HG02938 (cell line): ENCODE results near the gene NSD1.
"Not testable (repeated sequence)": the region's sequence is repeated elsewhere in the genome, so short reads cannot be mapped to it uniquely, and the experiment has no call there.

Experiments
- ATAC-seq: cut with Tn5 transposase; IDR thresholded peaks from one replicate; pipeline ENCODE4 v1.9.1; 2021; ENCODE audit warnings: mild to moderate bottlenecking, moderate library complexity; ENCODE audit not compliant: unreplicated experiment

Gene NSD1

DNA sequence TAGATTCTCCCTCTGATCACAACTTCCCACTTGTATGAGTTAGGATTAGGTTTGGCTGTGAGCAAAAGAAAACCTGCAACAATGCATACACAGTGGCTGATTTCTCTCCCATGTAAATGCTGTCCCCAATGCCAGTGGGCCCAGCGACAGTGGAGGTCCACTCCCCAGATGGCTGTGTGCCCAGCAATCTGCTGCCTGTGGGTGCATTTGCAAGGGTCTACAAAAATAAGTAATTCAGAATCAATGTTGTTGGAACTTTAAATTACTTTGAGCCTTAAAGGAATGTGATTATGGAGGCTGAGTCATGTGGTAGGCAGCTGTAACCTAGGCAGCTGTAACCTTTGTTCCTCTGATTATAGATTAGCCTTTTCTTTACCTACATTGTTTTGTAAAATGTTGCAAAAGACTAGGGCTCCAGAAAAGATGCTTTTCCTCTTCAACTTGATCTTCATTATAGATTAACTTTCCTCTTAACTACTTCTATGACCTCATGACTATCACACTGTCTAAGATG, 192.4 kb downstream of the NSD1 start:
- no peak for ATAC-seq

DNA sequence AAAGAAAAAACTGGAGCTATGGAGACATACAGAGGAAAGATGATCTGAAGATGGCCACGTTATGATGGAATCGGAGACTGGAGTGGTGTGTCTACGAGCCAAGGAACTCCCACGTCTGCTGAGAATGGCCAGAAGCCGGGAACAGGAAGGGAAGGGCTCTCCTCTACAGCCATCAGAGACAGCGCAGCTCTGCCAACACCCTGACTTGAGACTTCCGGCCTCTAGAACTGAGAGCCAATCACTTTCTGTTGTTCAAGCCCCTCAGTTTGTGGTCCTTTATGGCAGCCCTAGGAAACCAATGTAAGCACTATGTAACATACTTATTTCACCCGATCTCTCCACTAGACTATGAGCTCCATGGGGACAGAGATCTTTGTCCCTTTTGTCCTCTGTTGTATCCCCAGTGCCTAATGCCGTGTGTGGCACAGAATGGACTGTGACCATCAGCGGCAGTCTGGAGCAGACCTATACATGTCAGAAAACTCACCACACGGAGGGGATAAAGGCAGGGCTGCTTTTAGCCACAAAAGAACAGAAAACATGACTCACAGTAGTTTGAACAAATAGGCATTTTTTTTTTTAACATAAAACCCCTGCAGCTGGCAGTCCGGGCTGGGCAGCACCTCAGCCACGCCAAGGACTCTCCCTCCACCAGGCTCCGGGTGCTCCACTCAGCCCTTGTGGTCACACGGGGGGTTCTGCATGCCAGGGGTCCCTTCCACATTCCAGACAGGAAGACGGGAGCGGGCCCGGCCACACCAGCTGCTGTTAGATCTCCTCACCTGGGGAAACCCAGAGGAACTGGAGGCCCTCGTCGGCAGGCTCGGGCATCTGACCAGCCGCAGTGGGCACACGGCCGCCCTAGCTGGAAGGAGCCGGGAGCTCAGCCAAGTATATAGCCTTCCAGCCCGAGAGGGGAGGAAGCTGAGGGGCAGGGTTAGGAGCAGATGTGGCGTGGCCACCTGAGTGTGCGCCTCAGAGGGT, 194.3 kb downstream of the NSD1 start:
- no peak for ATAC-seq

DNA sequence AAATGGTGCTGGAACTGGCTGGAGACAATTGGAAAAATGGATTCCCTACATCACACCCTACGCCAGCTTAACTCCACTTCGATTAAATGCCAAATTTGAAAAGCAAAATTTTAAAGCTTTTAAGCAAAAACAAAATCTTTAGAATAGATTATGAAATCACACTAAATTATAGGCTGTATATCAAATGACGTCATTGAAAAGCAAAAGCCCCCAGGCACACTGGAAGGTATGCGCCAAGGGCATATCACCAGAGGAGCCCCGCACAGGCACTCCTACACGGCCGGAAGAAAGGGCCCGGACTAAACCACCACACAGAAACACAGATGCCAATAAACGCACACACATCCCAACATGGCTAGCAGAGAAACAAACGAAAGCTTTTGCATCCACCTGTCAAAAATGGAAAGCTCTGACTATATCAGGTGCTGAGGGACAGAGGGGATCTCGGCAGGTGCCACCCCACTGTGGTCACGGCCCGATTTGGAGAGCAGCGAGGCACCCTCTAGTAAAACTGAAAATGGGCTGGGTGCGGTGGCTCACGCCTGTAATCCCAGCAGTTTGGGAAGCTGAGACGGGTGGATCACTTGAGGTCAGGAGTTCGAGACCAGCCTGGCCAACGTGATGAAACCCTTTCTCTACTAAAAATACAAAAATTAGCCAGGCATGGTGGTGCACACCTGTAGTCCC, 195.1 kb downstream of the NSD1 start:
- no peak for ATAC-seq

DNA sequence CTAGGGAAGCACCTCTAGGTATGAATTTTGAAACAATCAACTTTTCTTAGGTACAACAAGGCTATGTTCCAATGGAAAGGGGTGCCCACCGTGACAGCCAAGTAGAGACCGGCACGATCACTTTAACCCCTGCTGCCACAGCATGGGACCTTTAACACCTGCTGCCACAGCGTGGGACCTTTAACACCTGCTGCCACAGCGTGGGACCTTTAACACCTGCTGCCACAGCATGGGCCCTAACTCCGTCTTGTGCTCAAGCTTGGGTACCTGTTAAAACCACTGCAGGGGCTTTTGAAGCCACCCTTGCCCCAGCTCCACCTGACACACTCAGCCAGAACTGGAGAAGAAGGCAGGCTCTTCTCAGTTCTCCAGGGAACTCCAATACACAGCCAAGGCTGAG, 196.3 kb downstream of the NSD1 start:
- ATAC-seq, result no peak

DNA sequence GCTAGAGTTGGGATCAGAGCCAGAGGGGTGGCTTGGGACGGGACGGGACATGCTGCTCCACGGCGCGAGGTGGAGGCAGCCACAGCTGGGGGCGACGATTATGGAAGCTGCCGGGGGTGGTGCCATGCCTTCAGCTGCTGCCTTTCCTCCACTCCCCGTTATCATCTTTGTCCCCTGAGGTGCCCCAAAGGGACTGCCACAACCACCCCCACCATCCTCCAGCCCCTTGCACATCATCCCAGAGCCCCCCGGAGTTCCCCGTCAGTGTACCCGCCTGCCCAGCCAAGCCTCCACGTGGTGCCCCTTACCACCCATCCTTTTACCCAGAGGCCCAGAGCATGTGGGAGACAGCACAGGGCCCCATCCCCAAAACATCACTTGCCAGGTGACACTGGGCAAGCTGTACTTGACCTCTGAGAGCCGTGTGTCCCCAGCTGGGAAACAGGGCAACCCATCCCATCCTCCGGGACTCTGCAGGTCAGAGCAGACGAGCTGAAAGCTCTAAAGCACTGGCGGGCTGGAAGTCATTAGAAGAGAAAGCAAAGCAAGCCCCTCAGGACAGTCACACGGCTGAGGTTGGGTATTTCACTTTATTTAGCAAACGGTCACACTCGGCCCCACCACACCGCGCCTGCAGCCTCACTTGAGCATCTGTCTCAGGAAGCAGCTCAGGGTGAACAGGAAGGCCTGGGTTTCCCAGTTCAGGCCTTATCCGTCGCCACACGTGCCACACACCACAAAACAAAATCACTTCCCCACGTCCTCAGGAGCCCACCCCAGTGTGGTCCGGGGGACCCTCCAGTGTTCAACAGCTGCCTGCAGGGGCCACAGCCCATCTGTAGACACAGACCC, 197.6 kb downstream of the NSD1 start:
- ATAC-seq, result no peak

DNA sequence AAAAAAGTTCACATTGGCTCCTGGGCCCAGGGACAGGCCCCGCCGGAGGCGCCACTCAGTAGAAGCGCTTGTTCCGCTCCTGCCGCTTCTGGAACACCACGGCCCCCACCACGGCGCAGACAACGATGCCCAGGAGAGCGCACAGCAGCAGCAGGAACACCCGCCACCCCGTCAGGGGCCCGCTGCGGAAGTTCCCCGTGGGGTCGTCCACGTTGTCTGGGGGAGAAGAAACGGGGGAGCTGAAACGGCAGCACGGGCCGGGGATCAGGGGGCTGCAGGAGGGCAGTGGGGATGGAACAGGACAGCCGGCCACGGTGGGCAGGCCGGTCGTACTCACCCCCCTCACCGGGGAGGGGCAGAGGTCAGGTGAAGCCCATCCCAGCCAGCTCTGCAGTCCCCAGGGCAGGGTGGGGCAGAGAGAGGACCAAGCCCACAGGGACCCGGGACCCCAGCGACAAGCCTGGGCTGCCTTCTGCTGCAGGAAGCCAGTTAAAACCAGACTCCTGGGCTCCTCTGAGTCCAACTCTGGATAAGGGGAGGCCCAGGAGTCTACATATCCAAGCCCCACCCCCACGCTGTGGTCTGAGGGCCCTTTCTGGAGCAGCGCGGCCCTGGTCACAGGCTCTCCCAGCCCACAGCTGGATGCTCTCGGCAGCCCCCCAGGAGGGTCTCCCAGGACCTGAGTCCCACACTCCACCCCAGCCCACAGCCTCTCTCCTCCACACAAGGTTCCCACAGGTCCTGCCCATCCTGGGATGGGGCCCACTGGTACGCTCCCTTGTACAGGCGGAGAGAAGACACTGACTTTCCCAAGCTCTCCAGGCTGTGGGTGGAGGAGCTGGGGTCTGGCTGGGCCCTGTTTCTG, 198.7 kb downstream of the NSD1 start:
- ATAC-seq, result no peak

DNA sequence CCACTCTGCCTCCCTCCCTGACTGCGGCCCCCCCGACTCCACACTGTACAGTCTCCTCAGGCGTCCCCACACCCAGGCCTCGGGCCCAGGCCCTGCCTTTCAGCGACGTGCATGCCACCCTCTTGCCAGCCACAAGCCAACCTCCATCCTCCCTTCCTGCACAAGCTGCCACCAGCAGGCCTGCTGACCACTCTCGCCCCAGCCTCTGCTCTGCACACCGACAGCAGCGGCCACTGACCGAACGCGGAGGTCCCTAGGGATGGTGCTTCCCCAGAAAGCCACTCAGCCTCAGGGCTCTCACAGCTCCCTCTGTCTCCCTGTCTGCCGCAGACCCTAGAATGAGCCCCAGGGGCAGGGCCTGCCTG, 199.3 kb downstream of the NSD1 start:
- no peak for ATAC-seq

DNA sequence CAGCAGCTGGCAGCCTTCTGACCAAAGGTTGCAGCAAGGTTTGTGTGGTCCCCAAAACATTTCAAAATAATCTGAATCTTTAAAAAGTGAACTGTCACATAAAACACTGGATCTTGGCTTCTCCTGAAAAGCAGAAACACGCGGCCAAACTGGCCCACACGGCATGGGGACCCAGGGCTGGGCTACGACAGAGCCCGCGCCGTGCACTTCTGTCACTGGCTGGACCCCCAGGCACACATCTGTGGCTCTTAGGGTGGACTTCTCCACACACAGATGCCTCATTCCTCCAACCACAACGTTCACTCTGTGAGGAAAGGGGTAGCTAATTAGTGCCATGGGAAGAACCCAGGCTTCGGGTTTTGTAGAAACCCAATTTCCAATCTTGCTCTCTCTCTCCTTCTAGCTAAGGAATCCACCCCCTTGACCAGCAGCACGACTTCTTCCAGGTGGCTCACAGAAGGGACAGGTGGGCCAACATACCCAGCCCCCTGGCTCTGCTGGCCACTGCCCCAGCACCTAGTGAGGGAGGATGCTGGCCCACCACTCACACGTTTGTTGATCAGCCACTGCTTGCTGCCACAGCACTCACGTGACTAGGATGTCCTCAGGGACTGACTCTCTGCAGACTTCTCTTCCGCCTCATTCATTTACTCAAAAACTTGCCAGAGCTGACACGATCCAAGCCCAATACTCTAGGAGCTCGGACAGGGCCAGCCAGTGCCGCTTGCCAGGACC, 200.0 kb downstream of the NSD1 start:
- ATAC-seq, result no peak

DNA sequence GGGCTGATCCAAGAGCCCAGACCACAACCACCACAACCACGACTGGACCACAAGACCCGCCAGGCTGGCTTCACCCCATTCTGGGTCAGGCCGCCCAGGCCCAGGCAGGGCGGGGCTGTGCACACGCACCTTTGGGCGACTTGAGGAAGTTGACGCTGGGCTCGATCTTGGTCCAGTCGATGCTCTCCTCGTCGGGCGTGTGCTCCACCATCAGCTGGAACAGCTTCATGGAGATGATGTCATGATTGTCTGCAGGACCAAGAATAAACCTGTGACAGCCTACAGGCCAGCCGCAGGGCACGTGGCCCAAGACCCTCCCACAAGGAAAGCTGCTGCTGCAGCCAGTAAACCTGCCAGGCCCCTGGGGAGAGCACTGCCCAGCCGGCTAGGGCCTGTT, 200.6 kb downstream of the NSD1 start:
- ATAC-seq, result no peak

DNA sequence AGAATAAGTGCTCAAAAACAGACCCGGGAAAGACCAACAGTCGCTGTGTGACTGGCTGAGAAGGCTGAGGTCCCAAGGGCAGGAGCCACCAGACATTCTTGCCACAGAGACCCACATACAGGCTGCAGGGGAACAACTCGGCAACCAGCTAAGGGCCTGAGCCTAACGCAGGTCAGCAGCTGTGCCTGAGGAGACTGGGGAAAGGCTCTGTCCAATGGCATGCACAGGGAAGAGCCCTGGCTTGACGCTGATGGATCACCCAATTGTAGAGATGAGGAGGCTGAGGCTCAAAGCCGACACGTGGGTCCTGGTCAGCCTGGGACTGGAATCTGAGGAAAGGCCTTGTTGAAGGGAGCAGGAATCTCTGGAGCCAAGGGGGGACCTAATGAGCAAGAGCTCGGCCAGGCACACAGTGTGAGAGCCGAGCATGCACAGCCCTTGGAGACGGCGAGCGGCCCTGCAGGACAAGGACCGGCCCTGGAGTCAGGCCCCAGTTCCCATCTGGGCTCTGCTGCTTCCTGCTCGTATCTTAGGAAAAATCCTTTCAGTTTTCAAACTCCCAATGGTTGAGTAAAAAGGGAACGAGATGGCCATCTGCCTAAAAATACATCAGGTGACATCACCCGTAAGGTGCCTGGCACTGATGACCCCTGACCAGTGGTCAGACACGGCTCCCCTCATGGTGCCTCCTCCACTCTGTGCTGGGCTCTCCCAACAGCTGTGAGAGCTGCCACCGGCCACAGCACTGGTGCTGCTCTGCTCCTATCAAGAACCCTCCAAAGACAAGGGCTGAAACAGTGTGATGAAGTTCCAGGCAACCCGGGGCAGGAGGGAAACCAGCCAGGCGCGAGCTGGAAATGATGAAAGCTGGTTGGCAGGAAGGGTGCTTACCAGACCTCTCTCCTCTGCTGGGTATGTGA, 201.5 kb downstream of the NSD1 start:
- ATAC-seq, result no peak

DNA sequence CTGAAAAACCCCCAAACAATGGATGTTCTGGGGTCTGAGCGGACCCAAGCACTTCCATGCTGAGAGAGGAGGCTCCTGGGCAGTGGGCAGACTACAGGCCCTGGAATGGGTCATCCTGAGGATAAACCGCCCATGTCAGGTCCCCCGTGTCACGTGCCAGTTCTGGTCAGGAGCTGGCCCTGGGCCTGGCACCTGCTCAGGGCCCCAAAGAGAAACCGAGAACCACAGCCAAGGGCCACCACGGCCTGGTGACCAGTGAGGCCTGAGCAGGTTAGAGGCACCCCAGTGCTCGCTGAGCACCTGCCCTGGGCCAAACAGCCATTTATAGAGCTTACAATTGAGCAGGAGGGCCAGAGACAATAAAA, 202.1 kb downstream of the NSD1 start:
- ATAC-seq, result no peak

DNA sequence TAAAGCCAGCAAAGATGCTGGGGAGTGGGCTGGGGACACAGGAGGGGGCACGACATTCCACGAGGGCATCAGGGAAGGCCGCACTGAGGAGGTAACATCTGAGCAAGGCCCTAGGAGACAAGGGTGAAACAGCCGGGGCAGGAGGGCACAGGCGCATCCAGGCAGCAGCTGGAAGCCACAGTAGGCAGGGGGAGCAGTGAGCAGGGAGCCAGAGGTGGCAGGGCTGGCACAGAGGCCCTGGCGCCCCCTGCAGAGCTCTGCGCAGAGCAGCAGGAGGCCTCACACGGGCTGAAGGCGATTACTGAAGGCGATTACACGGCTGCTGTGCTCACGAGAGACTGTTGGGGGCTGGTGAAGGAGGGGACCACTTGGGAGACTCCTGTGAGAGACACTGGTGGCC, 202.5 kb downstream of the NSD1 start:
- ATAC-seq, result no peak

DNA sequence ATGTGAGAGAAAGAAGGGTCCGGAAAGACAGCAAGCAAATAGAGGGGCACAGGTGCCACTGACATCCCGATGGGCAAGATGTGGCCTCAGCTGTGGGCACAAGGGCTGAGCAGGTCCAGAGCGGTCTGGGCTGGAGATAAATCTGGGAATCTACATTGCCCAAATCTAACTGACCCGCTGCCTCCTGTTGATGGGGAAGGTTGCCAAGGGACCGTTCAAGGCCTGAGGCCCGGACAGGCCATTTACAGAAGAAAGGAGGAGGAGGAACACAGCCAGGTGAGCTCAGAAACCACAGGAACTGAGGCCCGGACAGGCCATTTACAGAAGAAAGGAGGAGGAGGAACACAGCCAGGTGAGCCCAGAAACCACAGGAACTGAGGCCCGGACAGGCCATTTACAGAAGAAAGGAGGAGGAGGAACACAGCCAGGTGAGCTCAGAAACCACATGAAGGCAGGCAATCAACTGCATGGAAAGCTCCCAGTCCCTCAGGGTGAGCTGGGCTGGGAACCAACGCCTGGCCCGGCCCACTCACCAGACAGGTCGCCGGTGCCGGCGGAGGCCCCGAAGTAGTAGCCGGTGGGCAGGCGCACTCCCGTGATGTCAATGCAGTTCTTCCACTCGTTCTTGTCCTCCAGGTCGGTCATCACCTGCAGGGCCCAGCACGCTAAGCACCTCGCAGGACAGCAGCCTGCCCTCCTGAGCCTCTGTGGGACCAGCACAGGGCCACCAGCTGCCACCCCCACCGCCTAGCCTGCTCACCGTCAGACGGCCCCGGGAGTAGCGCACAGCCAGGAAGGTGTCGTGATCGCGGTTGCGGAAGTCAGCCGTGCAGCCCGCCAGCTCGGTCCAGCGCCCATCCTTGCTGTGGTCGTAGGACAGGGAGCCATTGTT, 203.3 kb downstream of the NSD1 start:
- no peak for ATAC-seq

DNA sequence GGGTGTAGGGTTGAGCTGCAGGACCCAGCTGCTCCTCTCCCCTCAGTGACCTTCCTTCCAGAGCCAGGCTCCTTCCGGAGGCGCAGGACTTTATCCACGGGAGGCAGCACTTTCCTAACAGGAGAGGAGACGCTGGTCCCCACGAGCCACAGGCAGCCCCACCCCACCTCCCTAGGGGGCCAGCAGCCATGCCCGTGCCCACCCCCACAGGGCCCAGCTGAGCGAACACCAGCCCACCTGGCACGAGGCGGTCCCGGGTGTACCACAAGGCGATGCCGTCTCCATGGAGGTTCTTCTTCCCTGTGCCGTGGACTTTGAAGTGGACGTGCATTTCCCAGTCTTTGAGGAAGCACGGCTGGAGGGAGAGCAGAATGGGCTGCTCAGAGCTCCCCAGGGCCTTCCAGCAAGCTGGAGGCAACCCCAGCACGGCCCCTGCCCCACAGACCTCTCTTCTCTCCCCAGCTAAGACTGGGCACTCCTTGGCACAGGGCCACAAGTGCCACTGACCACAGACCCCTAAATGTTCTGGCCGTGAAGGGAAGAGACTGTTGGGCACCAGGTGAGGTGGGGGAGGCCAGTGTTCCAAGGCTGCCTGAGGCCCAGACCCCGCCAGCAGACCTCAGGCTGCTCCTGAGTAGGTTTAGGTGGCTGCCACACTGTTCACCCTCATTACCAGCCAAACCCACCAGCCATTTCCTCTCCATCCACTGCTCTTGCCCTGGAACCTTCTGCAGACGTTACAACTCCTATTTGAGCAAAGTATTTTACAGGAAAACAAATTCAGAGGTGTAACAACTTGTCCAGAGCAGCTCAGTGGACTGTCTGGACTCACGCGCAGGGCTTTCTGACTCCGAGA, 204.9 kb downstream of the NSD1 start:
- no peak for ATAC-seq

DNA sequence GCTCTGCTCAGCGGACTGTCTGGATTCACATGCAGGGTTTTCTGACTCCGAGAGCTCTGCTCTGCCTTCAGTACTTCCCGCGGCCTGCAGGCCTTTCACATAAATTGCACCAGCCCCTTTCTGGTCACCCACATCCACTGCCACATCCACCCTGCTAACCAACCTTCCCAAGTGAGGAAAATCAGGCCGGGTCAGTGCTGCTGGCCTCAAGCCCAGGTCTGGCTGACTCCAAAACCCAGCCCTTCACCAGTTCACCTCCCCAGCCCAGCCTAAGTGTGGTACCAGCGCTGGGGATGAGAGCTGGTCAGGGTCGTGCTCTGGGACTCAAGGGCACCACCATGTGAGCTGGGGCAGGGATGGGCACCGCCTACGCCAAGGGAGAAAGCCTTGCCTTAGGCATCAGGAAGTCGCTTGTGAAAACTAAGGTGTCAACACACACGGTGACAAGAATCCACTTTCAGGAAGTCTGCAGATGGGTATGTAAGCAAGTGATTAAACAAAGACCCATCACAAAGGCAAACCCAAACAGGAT, 205.6 kb downstream of the NSD1 start:
- ATAC-seq, result no peak

DNA sequence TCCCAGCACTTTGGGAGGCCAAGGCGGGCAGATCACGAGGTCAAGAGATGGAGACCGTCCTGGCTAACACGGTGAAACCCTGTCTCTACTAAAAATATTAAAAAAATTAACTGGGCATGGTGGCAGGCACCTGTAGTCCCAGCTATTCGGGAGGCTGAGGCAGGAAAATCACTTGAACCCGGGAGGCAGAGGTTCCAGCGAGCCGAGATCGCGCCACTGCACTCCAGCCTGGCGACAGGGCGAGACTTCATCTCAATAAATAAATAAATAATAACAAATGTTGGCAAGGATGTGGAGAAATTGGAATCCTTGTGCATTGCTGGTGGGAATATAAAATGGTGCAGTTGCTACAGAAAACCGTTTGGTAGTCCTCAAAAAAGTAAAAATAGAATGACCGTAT, 209.4 kb downstream of the NSD1 start:
- ATAC-seq, result not testable (repeated sequence)
